Testis (tissue), 2 donors: ENCODE measurements around the gene WIPF1.

Experiments used
- CTCF ChIP-seq, 3 experiments: fragments of 450-650 bp in 2 of 3; fragments of 200-600 bp in 1 of 3; sonication (generic) in 1 of 3; IDR thresholded peaks; one replicate each; pipeline ENCODE4 v1.5.1; 2016 to 2019; ENCODE audit warnings: antibody characterized with exemption in 3 of 3, mild to moderate bottlenecking in 2 of 3, moderate library complexity in 1 of 3
- POLR2A ChIP-seq: fragments of 450-650 bp; IDR thresholded peaks from one replicate; pipeline ENCODE4 v1.6.1; 2017; ENCODE audit warnings: antibody characterized with exemption, mild to moderate bottlenecking, moderate library complexity

DNA sequence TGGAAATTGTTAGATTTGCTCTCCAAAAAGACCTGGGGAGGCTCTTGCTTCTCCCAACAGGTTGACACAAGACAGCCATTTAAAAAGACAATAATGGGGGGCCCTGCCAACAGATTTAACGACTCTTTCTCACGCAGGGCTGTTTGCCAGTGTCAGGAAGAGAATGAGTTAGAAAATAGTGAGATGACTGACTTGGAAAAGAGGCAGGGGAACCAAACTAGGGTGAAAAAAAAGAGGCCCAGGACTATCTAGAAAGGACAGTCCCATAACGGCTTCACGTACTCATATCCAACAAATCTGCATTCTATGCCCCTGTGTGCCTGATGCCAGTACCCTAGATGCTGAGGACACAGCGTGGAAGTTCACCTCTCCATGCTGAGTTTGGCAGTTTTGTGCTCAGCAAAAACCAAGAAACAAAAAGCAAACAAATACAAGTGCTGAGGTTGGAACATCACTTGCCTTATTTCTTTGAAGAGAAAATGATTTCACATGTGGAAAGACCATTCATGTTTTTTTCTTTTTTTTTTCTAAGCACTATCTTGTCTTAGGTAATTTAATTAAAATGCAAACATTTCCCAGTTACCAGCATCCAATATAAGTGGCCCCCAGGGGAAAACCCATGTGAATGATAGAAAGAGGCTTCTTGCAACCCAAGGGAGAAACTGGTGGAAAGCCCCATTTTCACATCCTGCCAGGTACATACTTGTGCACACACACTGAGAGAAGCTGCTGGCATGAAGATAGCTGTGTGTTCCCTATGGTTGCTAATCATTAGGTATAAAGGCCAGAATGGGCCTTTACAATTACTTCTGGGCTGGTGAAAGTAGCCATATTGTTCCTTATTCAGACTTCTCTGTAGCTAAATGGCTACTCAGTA is 10.6 kb upstream of the WIPF1 start:
- TF ChIP-seq CTCF (IDR thresholded peaks at IDR 0.05), result no peak
- no peak for TF ChIP-seq POLR2A
